Measurements from ENCODE around the gene SPATA31A6. TPM values are rescaled to one million over a fixed set of nuclear protein-coding genes. Genes with fewer than 3 reads are reported as not detected.
A peak's percentile ranks its signal among the peaks of the same experiment; 100 is the strongest.
"Not testable (repeated sequence)": the region's sequence is repeated elsewhere in the genome, so short reads cannot be mapped to it uniquely, and the experiment has no call there.

Gene SPATA31A6
- total and polyA plus RNA-seq, 2 donors (not counting 3 experiments of a cell fraction or from before 2014, with no cell fraction given): not detected

DNA sequence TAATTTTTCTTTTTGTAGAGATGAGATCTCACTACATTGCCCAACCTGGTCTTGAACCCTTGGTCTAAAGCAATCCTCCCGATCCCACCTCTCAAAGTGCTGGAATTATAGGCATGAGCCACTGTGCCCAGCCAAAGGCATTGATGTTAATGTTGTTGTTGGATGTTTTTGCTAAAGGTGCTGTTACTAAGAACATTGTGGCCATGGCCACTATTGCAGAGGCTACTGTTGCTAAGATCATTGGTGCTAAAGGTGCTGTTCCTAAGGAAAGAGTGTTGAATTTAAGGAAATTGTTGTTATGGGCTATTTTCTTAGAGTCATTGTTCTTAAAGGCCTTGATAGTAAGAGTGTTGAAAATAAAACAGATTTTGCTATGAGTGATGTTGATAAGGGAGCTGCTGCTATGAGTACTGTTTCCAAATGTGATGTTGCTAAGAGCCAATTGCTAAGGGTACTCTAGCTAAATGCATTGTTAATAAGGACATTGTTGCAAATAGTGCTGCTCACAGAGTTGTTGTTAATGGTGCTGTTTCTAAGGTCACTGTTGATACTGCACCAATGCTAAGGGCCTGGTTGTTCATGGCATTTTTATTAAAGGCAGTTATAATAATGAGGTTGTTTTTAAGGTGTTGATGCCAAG, 52.0 kb downstream of the SPATA31A6 start:
- H3K4me3 ChIP-seq (replicated peaks in 1 of 3; ENCODE audit: insufficient read depth in 1 of 3, low read depth in 1 of 3, low read length in 3 of 3); H2AFZ ChIP-seq (ENCODE audit: low read depth, low read length); H3K9me3 ChIP-seq (replicated peaks; ENCODE audit: control insufficient read depth, insufficient read depth, low read length); dilution Hi-C loops (cut with MboI; ENCODE audit: extremely low pct_ligation_motif_present, low sequenced_read_pairs); H3K4me2 ChIP-seq (ENCODE audit: insufficient read depth, low read length); BruUV-seq (replicated peaks); H3K9ac ChIP-seq (replicated peaks; ENCODE audit: extremely low read depth, insufficient read depth, low read length); CTCF ChIA-PET; intact Hi-C loops (cut with micrococcal nuclease); H3K79me2 ChIP-seq (ENCODE audit: control insufficient read depth, insufficient read depth, low read length); H3K27ac ChIP-seq (ENCODE audit: insufficient read depth, low read depth, low read length); H4K20me1 ChIP-seq (replicated peaks; ENCODE audit: control insufficient read depth, extremely low read depth, insufficient read depth, low read length); FAIRE-seq; H3K36me3 ChIP-seq (ENCODE audit: control insufficient read depth in 2 of 2, extremely low read depth in 1 of 2, insufficient read depth in 2 of 2, low read length in 2 of 2); H3K27me3 ChIP-seq (ENCODE audit: control insufficient read depth in 2 of 2, insufficient read depth in 2 of 2, low read length in 2 of 2); POLR2A ChIA-PET; H3K4me1 ChIP-seq (ENCODE audit: control insufficient read depth, extremely low read depth, insufficient read depth, low read length); H3K9me1 ChIP-seq (replicated peaks; ENCODE audit: control insufficient read depth, extremely low read depth, insufficient read depth, low read length): not testable (repeated sequence)
- peak; percentile 72 for DNase-seq (ENCODE audit: low read depth, low spot score)

DNA sequence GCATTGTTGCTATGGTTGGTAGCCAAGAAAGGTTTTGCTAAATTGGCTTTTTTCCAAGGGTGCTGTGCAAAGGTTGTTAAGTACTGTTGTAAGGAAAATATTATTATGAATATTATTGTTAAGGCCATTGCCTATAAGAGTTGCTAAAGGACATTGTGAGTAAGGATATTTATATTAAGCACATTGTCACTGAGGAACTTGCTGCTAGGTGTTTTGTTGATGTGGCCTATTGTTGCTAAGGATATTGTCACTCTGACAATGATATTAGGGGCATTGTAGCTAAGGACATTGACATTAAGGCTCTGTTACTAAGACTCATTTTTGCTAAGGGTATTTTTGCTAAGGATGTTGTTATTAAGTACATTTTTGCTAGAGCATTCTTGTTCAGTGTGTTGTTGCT, 52.6 kb downstream of the SPATA31A6 start:
- CTCF ChIA-PET; H4K20me1 ChIP-seq (replicated peaks; ENCODE audit: control insufficient read depth, extremely low read depth, insufficient read depth, low read length); BruUV-seq (replicated peaks); H3K27me3 ChIP-seq (ENCODE audit: control insufficient read depth in 2 of 2, insufficient read depth in 2 of 2, low read length in 2 of 2); H3K9me1 ChIP-seq (replicated peaks; ENCODE audit: control insufficient read depth, extremely low read depth, insufficient read depth, low read length); POLR2A ChIA-PET; H3K4me1 ChIP-seq (ENCODE audit: control insufficient read depth, extremely low read depth, insufficient read depth, low read length); FAIRE-seq; H3K4me3 ChIP-seq (replicated peaks in 1 of 3; ENCODE audit: insufficient read depth in 1 of 3, low read depth in 1 of 3, low read length in 3 of 3); H3K27ac ChIP-seq (ENCODE audit: insufficient read depth, low read depth, low read length); dilution Hi-C loops (cut with MboI; ENCODE audit: extremely low pct_ligation_motif_present, low sequenced_read_pairs); H3K36me3 ChIP-seq (ENCODE audit: control insufficient read depth in 2 of 2, extremely low read depth in 1 of 2, insufficient read depth in 2 of 2, low read length in 2 of 2); DNase-seq (ENCODE audit: low read depth, low spot score); H3K9ac ChIP-seq (replicated peaks; ENCODE audit: extremely low read depth, insufficient read depth, low read length); H3K4me2 ChIP-seq (ENCODE audit: insufficient read depth, low read length); H3K79me2 ChIP-seq (ENCODE audit: control insufficient read depth, insufficient read depth, low read length); intact Hi-C loops (cut with micrococcal nuclease); H3K9me3 ChIP-seq (replicated peaks; ENCODE audit: control insufficient read depth, insufficient read depth, low read length); H2AFZ ChIP-seq (ENCODE audit: low read depth, low read length): not testable (repeated sequence)

DNA sequence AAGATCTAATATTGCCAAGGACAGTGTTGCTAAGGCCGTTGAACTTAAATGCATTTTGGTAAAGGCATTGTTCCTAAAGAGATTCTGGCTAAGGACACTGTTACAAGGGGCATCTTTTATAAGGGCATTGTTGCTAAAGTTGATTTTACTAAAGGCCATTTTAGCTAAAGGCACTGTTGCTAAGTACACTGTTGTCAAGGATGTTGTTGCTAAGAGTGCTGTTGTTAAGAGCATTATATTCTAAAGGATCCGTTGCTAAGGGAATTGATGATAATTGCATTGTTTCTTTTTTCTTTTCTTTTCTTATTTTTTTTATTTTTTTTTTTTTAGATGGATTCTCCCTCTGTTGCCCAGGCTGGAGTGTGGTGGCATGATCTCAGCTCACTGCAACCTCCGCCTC, 53.9 kb downstream of the SPATA31A6 start:
- H3K9me1 ChIP-seq (replicated peaks; ENCODE audit: control insufficient read depth, extremely low read depth, insufficient read depth, low read length); POLR2A ChIA-PET; H3K27ac ChIP-seq (ENCODE audit: insufficient read depth, low read depth, low read length); H2AFZ ChIP-seq (ENCODE audit: low read depth, low read length); H3K4me1 ChIP-seq (ENCODE audit: control insufficient read depth, extremely low read depth, insufficient read depth, low read length); CTCF ChIA-PET; H3K4me3 ChIP-seq (replicated peaks in 1 of 3; ENCODE audit: insufficient read depth in 1 of 3, low read depth in 1 of 3, low read length in 3 of 3); H3K79me2 ChIP-seq (ENCODE audit: control insufficient read depth, insufficient read depth, low read length); intact Hi-C loops (cut with micrococcal nuclease); H3K9me3 ChIP-seq (replicated peaks; ENCODE audit: control insufficient read depth, insufficient read depth, low read length); H3K9ac ChIP-seq (replicated peaks; ENCODE audit: extremely low read depth, insufficient read depth, low read length); H3K4me2 ChIP-seq (ENCODE audit: insufficient read depth, low read length); dilution Hi-C loops (cut with MboI; ENCODE audit: extremely low pct_ligation_motif_present, low sequenced_read_pairs); FAIRE-seq; BruUV-seq (replicated peaks); DNase-seq (ENCODE audit: low read depth, low spot score); H4K20me1 ChIP-seq (replicated peaks; ENCODE audit: control insufficient read depth, extremely low read depth, insufficient read depth, low read length); H3K27me3 ChIP-seq (ENCODE audit: control insufficient read depth in 2 of 2, insufficient read depth in 2 of 2, low read length in 2 of 2); H3K36me3 ChIP-seq (ENCODE audit: control insufficient read depth in 2 of 2, extremely low read depth in 1 of 2, insufficient read depth in 2 of 2, low read length in 2 of 2): not testable (repeated sequence)

DNA sequence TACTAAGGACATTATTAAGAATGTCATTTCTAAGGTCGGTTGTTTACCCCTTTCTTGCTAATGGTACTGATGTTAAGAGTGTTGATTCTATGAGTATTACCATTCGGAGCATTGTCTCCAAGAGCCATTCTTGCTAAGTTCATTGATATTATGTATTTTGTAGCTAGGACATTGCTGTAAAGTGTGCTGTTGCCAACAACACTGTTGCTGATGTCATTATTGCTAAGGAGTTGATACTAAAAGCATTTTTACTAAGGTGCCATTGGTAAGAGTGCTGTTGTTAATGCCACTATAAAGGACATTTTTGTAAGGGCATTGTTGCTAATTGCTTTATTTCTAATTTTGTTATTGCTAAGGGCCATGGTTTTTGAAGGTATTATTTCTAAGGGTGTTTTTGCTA, 55.4 kb downstream of the SPATA31A6 start:
- dilution Hi-C loops (cut with MboI; ENCODE audit: extremely low pct_ligation_motif_present, low sequenced_read_pairs); CTCF ChIA-PET; POLR2A ChIA-PET: not testable (repeated sequence)

More for the DNA sequence above, 55.4 kb downstream of the SPATA31A6 start:
- H3K36me3 ChIP-seq (ENCODE audit: control insufficient read depth in 2 of 2, extremely low read depth in 1 of 2, insufficient read depth in 2 of 2, low read length in 2 of 2); H3K27me3 ChIP-seq (ENCODE audit: control insufficient read depth in 2 of 2, insufficient read depth in 2 of 2, low read length in 2 of 2); H3K27ac ChIP-seq (ENCODE audit: insufficient read depth, low read depth, low read length); H2AFZ ChIP-seq (ENCODE audit: low read depth, low read length); H3K4me2 ChIP-seq (ENCODE audit: insufficient read depth, low read length); H3K9me1 ChIP-seq (replicated peaks; ENCODE audit: control insufficient read depth, extremely low read depth, insufficient read depth, low read length); intact Hi-C loops (cut with micrococcal nuclease); H3K9ac ChIP-seq (replicated peaks; ENCODE audit: extremely low read depth, insufficient read depth, low read length); H3K4me1 ChIP-seq (ENCODE audit: control insufficient read depth, extremely low read depth, insufficient read depth, low read length); FAIRE-seq; H3K79me2 ChIP-seq (ENCODE audit: control insufficient read depth, insufficient read depth, low read length); H4K20me1 ChIP-seq (replicated peaks; ENCODE audit: control insufficient read depth, extremely low read depth, insufficient read depth, low read length); H3K4me3 ChIP-seq (replicated peaks in 1 of 3; ENCODE audit: insufficient read depth in 1 of 3, low read depth in 1 of 3, low read length in 3 of 3); BruUV-seq (replicated peaks); H3K9me3 ChIP-seq (replicated peaks; ENCODE audit: control insufficient read depth, insufficient read depth, low read length): not testable (repeated sequence)
- DNase-seq (ENCODE audit: low read depth, low spot score): peak; percentile 23
